ENCODE data around the gene MTFP1. TPM values are rescaled to one million over a fixed set of nuclear protein-coding genes. Genes with fewer than 3 reads are reported as not detected.

The MTFP1 gene
- total RNA-seq, 1 experiment from 2014 or later = 83.1 TPM

DNA sequence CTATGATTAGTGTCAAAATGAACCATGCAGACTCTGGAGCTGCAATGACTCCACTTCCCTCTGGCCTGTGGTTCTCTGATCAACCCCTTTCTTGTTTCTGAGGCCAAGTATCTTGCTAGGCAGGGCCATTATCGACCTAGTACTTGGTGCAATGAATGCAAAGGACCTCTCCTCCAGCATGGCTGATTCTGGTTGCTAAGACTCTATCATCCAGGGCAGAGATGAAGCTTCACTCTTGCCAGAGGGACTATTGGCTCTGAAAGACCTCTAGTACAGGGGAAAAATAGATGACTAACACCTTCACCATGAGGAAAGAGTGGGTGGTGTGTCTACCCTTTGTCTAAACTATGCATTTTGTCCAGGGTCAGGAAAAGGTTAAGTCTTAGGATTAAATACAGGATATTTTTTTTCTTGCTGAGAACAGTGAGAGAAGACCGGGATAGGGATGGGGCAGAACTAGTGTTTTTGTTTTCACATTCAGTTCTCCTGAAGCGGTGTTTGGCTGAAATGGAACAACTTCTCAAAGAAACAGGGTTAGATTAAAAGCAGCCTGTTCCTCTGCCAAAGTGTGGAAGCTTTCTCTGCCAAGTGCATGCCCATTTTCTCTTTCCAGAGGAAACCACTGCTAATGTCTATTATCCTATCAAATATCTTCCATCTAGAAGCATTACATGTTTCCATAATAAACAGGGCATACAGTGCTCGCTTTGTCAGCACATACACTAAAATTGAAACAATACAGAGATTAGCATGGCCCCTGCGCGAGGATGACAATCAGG lies 5.0 kb upstream of the MTFP1 start:
- in situ Hi-C loops (cut with HindIII; ENCODE audit: low pct_unique_long_range_greater_than_20kb, low sequenced_read_pairs) = loop anchor here (10.0 kb wide), 1 partner anchor 96 kb away; the partner anchor contains the start of gene TBC1D10A
- no peak for DNase-seq (ENCODE audit: low read depth, low spot score)

DNA sequence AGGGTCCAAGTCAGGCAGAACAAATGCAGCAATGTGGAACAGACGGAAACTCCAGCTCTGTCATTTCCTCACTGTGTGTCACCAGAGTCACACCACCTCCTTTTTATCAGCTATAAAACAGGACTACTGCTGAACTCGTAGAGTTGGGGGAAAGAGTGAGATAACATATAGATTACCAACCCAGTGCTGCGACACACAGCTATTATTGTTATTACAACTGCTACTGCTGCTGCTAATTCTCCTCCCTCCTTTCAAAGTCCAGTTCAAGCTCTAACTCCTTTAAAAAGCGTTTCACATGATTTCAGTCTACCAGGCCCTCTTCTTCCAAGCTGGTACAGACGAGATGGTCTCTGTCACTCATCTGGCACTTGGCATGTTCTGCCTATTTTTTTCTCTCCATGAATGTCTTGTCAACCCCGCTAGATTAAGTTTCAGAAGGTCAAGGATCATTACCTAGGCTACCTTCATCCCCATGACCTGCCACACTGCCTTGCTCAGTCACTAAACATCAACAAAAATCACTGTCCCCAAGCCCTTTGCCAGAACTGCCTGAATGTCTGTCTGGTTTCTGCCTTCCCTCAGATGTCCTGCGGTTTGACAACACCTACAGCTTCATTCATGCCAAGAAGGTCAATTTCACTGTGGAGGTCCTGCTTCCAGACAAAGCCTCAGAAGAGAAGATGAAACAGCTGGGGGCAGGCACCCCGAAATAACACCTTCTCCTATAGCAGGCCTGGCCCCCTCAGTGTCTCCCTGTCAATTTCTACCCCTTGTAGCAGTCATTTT lies 3.7 kb upstream of the MTFP1 start:
- no peak for DNase-seq (ENCODE audit: low read depth, low spot score)
- in situ Hi-C loops (cut with HindIII; ENCODE audit: low pct_unique_long_range_greater_than_20kb, low sequenced_read_pairs) = loop anchor here (10.0 kb wide), 1 partner anchor 97 kb away; the partner anchor contains the start of gene TBC1D10A

GRCh38 chr22:30422481-30423300 lies 2.9 kb upstream of the MTFP1 start:
- peak; percentile 18 for DNase-seq (ENCODE audit: low read depth, low spot score)
- in situ Hi-C loops (cut with HindIII; ENCODE audit: low pct_unique_long_range_greater_than_20kb, low sequenced_read_pairs) = loop anchor here (10.0 kb wide), 1 partner anchor 98 kb away; the partner anchor contains the start of gene TBC1D10A

DNA sequence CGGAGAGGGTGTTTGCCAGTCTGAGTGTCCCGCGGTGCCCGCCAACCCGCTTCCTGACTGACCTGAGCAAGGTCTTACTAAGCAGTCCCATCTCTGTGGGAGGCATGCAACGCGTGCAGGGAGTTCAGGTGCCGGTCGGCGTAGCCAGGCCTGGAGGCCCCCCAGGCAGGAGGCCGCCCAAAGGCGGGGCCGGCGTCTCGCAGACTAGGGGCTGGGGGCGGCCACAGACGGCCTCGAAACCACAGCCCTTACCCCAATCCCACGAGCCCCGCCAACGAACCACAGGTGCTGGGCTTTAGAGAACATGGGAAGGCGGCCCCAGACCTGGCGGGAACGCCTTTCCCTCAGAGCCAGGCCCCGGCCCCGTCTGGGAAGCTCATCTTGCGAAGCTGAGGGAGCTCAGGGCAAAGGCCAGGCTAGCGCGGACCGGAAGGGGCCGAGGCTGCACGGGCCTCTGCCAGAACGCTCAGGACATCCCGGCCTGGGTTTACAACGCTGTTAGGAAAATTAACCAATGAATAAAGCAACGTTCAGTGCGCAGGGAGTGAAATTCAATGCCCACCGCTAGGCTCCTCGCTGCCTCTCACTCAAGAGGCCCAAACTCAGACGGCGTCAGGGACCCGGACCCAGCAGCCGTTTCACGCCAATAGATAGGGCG lies 2.1 kb upstream of the MTFP1 start:
- DNase-seq (ENCODE audit: low read depth, low spot score) = peak; percentile 18
- in situ Hi-C loops (cut with HindIII; ENCODE audit: low pct_unique_long_range_greater_than_20kb, low sequenced_read_pairs) = loop anchor here (10.0 kb wide), 1 partner anchor 99 kb away; the partner anchor contains the start of gene TBC1D10A

- in situ Hi-C loops (cut with HindIII; ENCODE audit: low pct_unique_long_range_greater_than_20kb, low sequenced_read_pairs) = loop anchor here (10.0 kb wide), 1 partner anchor 99 kb away; the partner anchor contains the start of gene TBC1D10A
Observed at GRCh38 chr22:30423959-30424533, 1.5 kb upstream of the MTFP1 start.

DNA sequence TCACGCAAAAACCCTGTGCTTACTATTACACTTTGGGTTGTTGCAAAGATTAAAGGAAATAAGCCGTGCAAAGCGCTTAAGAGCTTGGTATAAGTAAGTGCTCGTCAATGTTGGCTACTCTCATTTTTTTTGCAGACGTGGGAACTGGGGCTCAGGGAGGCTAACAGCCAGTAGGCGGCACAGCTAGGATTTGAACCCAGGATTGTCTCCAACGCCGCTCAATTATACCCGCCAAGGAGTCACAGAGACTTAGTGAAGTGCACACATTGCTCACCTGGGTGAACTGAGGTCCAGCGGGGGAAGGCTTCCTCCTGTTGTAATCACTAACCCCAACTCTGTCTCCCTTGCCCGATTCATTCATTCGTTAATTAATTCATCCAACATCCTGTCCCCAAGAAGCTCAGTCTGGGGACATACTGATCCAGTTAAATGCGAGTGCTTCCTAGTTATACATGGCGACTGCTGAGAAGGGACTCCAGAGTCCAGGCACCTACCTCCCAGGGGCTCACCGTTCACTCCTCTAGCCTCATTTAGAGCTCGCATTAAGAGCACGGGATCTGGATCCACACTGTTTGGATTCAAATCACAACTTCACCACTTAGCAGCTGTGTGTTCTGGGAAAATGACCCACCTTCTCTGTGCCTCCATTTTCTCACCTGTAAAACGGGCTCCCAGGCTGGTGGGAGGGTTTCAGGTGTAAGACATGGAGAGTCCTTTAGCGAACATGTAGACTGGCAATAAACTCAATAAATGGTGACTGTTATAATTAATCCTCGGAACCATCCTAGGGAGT lies 838 bp upstream of the MTFP1 start:
- in situ Hi-C loops (cut with HindIII; ENCODE audit: low pct_unique_long_range_greater_than_20kb, low sequenced_read_pairs) = loop anchor here (10.0 kb wide), 1 partner anchor 100 kb away; the partner anchor contains the start of gene TBC1D10A
- peak; percentile 34 for DNase-seq (ENCODE audit: low read depth, low spot score)

More at GRCh38 chr22:30423959-30424533, 1.5 kb upstream of the MTFP1 start:
- peak; percentile 100 for DNase-seq (ENCODE audit: low read depth, low spot score)

DNA sequence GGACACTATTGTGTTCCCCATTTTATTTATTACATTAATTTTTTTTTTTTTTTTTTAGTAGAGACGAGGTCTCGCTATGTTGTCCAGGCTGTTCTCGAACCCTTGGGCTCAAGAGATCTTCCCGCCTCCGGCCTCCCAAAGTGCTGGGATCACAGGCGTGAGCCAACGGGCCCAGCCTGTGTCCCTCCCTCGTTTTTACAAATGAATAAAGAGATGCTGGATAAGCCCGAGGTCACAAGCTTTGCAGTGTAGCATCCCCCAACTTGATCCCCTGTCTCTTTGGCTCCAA lies 297 bp upstream of the MTFP1 start:
- in situ Hi-C loops (cut with HindIII; ENCODE audit: low pct_unique_long_range_greater_than_20kb, low sequenced_read_pairs) = loop anchor here (10.0 kb wide), 1 partner anchor 100 kb away; the partner anchor contains the start of gene TBC1D10A
- DNase-seq (ENCODE audit: low read depth, low spot score) = no peak

GRCh38 chr22:30426388-30427353 lies 1.1 kb downstream of the MTFP1 start:
- in situ Hi-C loops (cut with HindIII; ENCODE audit: low pct_unique_long_range_greater_than_20kb, low sequenced_read_pairs) = loop anchor here (10.0 kb wide), 1 partner anchor 102 kb away; the partner anchor contains the start of gene TBC1D10A
- peak; percentile 93 for DNase-seq (ENCODE audit: low read depth, low spot score)

DNA sequence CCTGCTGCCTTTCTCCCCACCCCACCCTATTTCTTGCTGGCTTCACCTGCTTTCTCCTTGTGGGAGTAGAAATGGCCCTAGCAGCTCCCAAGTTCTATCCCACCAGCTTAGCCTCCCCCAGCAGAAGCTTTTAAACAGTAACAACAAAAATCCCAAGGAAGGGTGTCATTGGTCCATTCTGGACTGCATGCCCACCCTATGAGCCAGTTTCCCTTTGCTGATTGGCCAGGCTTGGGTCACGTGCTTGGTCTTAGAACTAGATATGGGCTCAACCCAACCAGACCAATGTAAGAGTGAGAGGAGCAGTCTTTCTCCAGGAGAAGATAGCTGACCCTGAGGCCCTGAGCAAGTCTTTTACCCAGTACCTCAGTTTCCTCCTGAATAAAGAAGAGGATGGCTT lies 2.3 kb downstream of the MTFP1 start:
- DNase-seq (ENCODE audit: low read depth, low spot score) = peak; percentile 53
- in situ Hi-C loops (cut with HindIII; ENCODE audit: low pct_unique_long_range_greater_than_20kb, low sequenced_read_pairs) = loop anchor here (10.0 kb wide), 1 partner anchor 103 kb away; the partner anchor contains the start of gene TBC1D10A

GRCh38 chr22:30429887-30430286 lies 4.3 kb downstream of the MTFP1 start:
- in situ Hi-C loops (cut with HindIII; ENCODE audit: low pct_unique_long_range_greater_than_20kb, low sequenced_read_pairs) = loop anchor here (10.0 kb wide), 1 partner anchor 105 kb away; the partner anchor contains the start of gene TBC1D10A
- DNase-seq (ENCODE audit: low read depth, low spot score) = no peak

GRCh38 chr22:30430933-30431332 lies 5.4 kb downstream of the MTFP1 start:
- DNase-seq (ENCODE audit: low read depth, low spot score) = no peak
- in situ Hi-C loops (cut with HindIII; ENCODE audit: low pct_unique_long_range_greater_than_20kb, low sequenced_read_pairs) = no loop called here

DNA sequence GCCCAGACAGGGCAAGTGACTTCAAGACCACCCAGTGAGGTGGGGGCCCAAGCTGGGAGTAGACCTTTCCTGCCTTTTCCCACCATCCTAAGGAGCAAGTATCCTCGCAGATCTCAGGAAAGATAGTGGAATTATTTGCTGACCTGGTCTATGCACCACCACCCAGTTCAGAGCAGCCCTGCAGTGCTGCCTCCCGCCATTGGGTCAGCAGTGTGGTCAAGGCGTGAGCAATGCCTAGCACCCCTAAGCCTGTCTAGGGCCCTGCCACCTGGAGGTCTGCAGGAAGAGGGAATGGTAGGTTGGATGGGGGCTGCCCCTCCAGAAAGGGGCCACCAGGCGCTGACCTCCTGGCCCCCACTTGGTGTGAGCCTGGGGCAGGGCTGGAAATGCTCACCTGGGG lies 6.5 kb downstream of the MTFP1 start:
- in situ Hi-C loops (cut with HindIII; ENCODE audit: low pct_unique_long_range_greater_than_20kb, low sequenced_read_pairs) = no loop called here
- no peak for DNase-seq (ENCODE audit: low read depth, low spot score)

GRCh38 chr22:30432520-30432919 lies 7.0 kb downstream of the MTFP1 start:
- no peak for DNase-seq (ENCODE audit: low read depth, low spot score)
- in situ Hi-C loops (cut with HindIII; ENCODE audit: low pct_unique_long_range_greater_than_20kb, low sequenced_read_pairs) = no loop called here

GRCh38 chr22:30433227-30433626 lies 7.7 kb downstream of the MTFP1 start:
- in situ Hi-C loops (cut with HindIII; ENCODE audit: low pct_unique_long_range_greater_than_20kb, low sequenced_read_pairs) = no loop called here
- DNase-seq (ENCODE audit: low read depth, low spot score) = no peak

GRCh38 chr22:30433773-30434172 lies 8.2 kb downstream of the MTFP1 start:
- in situ Hi-C loops (cut with HindIII; ENCODE audit: low pct_unique_long_range_greater_than_20kb, low sequenced_read_pairs) = no loop called here
- DNase-seq (ENCODE audit: low read depth, low spot score) = no peak

Measured in SK-MEL-5 (cell line).